ENCODE measurements around the gene MRTFA. TPM values are rescaled to one million over a fixed set of nuclear protein-coding genes. Genes with fewer than 3 reads are reported as not detected.
A peak's percentile ranks its signal among the peaks of the same experiment; 100 is the strongest.

The MRTFA gene
- total RNA-seq, 1 donor from 2014 or later, result 68.4 TPM

DNA sequence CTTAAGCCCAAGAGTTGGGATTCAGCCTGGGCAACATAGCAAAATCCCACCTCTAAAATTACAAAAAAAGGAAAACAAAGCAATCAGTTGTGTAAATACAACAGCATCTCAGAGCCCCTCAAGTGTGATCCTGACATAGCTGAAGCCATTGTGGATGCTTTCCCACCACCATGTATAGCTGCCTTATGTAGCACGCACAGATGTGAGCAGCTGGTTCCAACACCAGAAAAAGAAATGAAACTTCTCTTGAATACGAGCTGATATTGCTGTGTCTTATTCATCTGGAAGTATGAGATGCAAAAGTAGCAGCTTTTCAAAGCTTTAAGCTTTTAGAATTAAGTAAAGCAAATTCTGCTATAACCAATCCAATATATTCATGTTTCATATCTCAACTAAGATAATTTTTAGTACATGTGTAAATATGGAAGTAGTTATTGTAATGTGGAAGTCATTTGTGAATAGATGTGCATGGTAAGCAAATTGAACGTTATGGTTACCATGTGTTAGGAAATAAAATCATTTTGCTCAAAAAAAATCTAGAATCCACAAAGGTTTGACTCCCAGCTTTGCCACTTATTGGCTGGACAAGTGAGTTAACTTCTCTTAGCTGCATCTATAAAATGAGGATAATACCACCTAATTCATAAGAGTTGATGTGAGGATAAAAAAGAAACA is 203.0 kb downstream of the MRTFA start:
- H3K27me3 Mint-ChIP-seq (ENCODE audit: unreplicated experiment), result peaks cover 17% of the 10 kb centered on the region
- H3K9me3 Mint-ChIP-seq (ENCODE audit: unreplicated experiment), result no peaks in the 10 kb centered on the region
- TF ChIP-seq, protein P1, sequence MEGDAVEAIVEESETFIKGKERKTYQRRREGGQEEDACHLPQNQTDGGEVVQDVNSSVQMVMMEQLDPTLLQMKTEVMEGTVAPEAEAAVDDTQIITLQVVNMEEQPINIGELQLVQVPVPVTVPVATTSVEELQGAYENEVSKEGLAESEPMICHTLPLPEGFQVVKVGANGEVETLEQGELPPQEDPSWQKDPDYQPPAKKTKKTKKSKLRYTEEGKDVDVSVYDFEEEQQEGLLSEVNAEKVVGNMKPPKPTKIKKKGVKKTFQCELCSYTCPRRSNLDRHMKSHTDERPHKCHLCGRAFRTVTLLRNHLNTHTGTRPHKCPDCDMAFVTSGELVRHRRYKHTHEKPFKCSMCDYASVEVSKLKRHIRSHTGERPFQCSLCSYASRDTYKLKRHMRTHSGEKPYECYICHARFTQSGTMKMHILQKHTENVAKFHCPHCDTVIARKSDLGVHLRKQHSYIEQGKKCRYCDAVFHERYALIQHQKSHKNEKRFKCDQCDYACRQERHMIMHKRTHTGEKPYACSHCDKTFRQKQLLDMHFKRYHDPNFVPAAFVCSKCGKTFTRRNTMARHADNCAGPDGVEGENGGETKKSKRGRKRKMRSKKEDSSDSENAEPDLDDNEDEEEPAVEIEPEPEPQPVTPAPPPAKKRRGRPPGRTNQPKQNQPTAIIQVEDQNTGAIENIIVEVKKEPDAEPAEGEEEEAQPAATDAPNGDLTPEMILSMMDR (IDR thresholded peaks at IDR 0.05; ENCODE audit: unreplicated experiment), result no peak
- DNase-seq (ENCODE audit: low spot score), result no peak
- peaks cover 33% of the 10 kb centered on the region for H3K4me1 Mint-ChIP-seq (ENCODE audit: unreplicated experiment)
- H3K27ac Mint-ChIP-seq (ENCODE audit: unreplicated experiment), result no peak overlapping the region
- peaks cover 17% of the 10 kb centered on the region for H3K36me3 Mint-ChIP-seq (ENCODE audit: low read depth, unreplicated experiment)
- H3K4me3 Mint-ChIP-seq (ENCODE audit: unreplicated experiment), result no peak overlapping the region

DNA sequence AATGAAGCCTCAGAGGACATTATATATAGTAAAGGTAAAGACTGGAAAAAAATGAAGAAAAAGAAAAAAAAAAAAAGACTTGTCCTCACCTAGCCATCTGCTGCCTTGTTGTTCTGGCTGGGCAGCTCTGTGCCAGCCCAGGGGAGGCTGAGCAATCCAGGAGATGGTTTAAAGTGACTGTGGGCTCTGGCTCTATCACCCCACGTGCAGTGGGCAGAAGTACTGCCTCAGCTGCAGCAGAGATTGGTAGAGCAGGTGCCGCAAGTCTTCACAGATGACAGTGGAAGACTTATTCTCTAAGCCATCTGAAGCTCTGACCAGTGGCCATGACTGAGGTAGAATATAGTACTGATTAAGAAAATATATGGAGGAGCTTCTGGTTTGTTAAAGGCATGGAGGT is 203.9 kb downstream of the MRTFA start:
- no peak for DNase-seq (ENCODE audit: low spot score)
- TF ChIP-seq, protein P1 (IDR thresholded peaks at IDR 0.05; ENCODE audit: unreplicated experiment), result no peak
- no peak overlapping the region for H3K27ac Mint-ChIP-seq (ENCODE audit: unreplicated experiment)
- no peaks in the 10 kb centered on the region for H3K9me3 Mint-ChIP-seq (ENCODE audit: unreplicated experiment)
- no peak overlapping the region for H3K4me3 Mint-ChIP-seq (ENCODE audit: unreplicated experiment)
- H3K36me3 Mint-ChIP-seq (ENCODE audit: low read depth, unreplicated experiment), result peaks cover 17% of the 10 kb centered on the region
- H3K4me1 Mint-ChIP-seq (ENCODE audit: unreplicated experiment), result peaks cover 29% of the 10 kb centered on the region
- H3K27me3 Mint-ChIP-seq (ENCODE audit: unreplicated experiment), result peaks cover 16% of the 10 kb centered on the region

DNA sequence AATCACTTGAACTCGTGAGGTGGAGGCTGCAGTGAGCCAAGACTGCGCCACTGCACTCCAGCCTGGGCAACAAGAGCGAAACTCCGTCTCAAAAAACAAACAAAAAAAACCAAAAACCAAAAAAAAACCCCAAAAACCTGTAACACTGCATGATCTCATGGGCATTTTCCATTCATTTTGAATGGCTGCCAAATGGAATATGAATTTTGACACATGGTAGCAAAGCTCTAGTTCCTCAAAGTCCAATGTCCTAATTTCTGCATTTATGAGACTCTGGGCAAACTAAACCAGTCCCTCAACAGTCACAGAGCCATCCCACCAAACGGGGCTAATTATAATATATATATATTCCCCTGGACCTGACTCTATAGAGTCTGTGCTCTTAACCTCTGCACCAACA is 204.4 kb downstream of the MRTFA start:
- peaks cover 24% of the 10 kb centered on the region for H3K4me1 Mint-ChIP-seq (ENCODE audit: unreplicated experiment)
- TF ChIP-seq, protein P1 (IDR thresholded peaks at IDR 0.05; ENCODE audit: unreplicated experiment), result no peak
- no peak overlapping the region for H3K4me3 Mint-ChIP-seq (ENCODE audit: unreplicated experiment)
- H3K27ac Mint-ChIP-seq (ENCODE audit: unreplicated experiment), result no peak overlapping the region
- peaks cover 20% of the 10 kb centered on the region for H3K36me3 Mint-ChIP-seq (ENCODE audit: low read depth, unreplicated experiment)
- H3K9me3 Mint-ChIP-seq (ENCODE audit: unreplicated experiment), result no peaks in the 10 kb centered on the region
- peaks cover 16% of the 10 kb centered on the region for H3K27me3 Mint-ChIP-seq (ENCODE audit: unreplicated experiment)
- DNase-seq (ENCODE audit: low spot score), result no peak

DNA sequence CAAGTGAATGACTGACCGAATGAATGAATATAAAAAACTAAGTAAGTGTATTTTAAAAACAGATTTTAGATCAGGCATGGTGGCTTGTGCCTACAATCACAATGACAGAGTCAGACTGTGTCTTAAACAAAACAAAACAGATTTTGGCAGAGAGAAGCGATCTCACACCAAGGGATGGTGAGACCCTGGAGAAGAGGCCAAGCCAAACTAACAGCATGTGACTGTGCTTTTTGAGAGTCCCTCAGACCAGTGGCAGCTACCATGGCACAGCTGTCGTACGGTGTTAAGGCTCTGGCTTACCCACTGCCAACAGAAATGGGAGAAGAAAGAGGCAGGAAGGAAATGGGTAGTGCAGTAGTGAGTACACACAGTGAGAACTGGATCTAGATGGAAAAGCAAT is 205.5 kb downstream of the MRTFA start:
- Mint-ChIP-seq H3K27me3 (ENCODE audit: unreplicated experiment) (peaks cover 14% of the 10 kb centered on the region), H3K36me3 (ENCODE audit: low read depth, unreplicated experiment) (peaks cover 31% of the 10 kb centered on the region), H3K9me3 (ENCODE audit: unreplicated experiment) (no peaks in the 10 kb centered on the region), H3K4me1 (ENCODE audit: unreplicated experiment) (peaks cover 24% of the 10 kb centered on the region), H3K27ac (ENCODE audit: unreplicated experiment) (no peak overlapping the region), H3K4me3 (ENCODE audit: unreplicated experiment) (no peak overlapping the region)
- TF ChIP-seq, protein P1 (IDR thresholded peaks at IDR 0.05; ENCODE audit: unreplicated experiment), result no peak
- no peak for DNase-seq (ENCODE audit: low spot score)

DNA sequence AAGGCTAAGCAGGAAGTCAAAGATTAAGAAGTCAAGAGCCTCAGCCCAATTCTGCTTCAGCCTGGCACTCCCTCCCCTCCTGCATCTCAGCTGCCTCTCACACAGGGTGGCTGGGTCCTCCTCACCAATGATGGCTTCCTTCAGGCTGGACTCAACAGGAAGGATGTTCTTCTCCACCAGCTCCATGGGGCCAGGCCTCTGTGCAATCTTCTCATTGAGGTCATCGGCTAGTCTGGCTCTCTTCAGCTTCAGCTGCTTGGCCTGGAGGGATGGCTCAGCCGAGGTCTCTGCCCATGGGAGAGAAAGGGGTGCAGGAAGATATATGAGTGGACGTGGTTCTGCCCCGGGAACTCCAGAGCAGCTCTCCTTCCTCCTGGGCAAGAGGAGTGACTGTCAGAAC is 207.0 kb downstream of the MRTFA start:
- Mint-ChIP-seq H3K4me3 (ENCODE audit: unreplicated experiment) (no peak overlapping the region), H3K27me3 (ENCODE audit: unreplicated experiment) (peaks cover 18% of the 10 kb centered on the region), H3K36me3 (ENCODE audit: low read depth, unreplicated experiment) (peaks cover 43% of the 10 kb centered on the region), H3K9me3 (ENCODE audit: unreplicated experiment) (no peaks in the 10 kb centered on the region), H3K4me1 (ENCODE audit: unreplicated experiment) (peaks cover 23% of the 10 kb centered on the region), H3K27ac (ENCODE audit: unreplicated experiment) (peak overlapping the region; percentile 38)
- no peak for DNase-seq (ENCODE audit: low spot score)
- TF ChIP-seq, protein P1 (IDR thresholded peaks at IDR 0.05; ENCODE audit: unreplicated experiment), result no peak
